HUES64 (cell line): ENCODE results near the gene ALPK1.
A peak's percentile ranks its signal among the peaks of the same experiment; 100 is the strongest.
"Not testable (repeated sequence)": the region's sequence is repeated elsewhere in the genome, so short reads cannot be mapped to it uniquely, and the experiment has no call there.

Source experiments
- H3K27ac ChIP-seq: 2 replicates; pipeline ENCODE4 v1.7.0; 2013; ENCODE audit warnings: low read depth, low read length, inconsistent platforms
- H3K27me3 ChIP-seq: 2 replicates; pipeline ENCODE4 v1.6.1; 2013; ENCODE audit warnings: mild to moderate bottlenecking, low read length; ENCODE audit not compliant: insufficient read depth
- H3K36me3 ChIP-seq: 2 replicates; pipeline ENCODE4 v1.6.1; 2013; ENCODE audit warnings: mild to moderate bottlenecking, low read length; ENCODE audit not compliant: insufficient read depth
- H3K4me1 ChIP-seq: 2 replicates; pipeline ENCODE4 v1.6.1; 2013; ENCODE audit warnings: mild to moderate bottlenecking, low read length, moderate library complexity; ENCODE audit not compliant: insufficient read depth
- H3K4me3 ChIP-seq: 2 replicates; pipeline ENCODE4 v1.5.1; 2013; ENCODE audit warnings: mild to moderate bottlenecking, low read length, moderate library complexity
- H3K9ac ChIP-seq: 2 replicates; pipeline ENCODE4 v1.6.1; 2013; ENCODE audit warnings: mild to moderate bottlenecking, low read depth, low read length
- H3K9me3 ChIP-seq: 2 replicates; pipeline ENCODE4 v1.6.1; 2013; ENCODE audit warnings: low read depth, low read length; ENCODE audit not compliant: insufficient read depth
- WGBS: fragments of 150-250, 120-280 bp; methylation state at CpG from one replicate; pipeline ENCODE4 v1.1.7; 2013; ENCODE audit warnings: missing lambda C conversion rate; 5-methylcytosine and 5-hydroxymethylcytosine counted together

The ALPK1 gene

GRCh38 chr4:112287258-112287989, 9.7 kb upstream of the ALPK1 start:
- Histone ChIP-seq H3K4me1 (no peaks in the 10 kb centered on the region; the same call in 1 of the 2 replicates), H3K9ac (no peak overlapping the region), H3K9me3 (no peaks in the 10 kb centered on the region), H3K27me3 (peaks cover 32% of the 10 kb centered on the region), H3K36me3 (no peaks in the 10 kb centered on the region), H3K27ac (no peak overlapping the region), H3K4me3 (no peak overlapping the region)
- 95% methylated on average over 7 of the region's 8 CpGs for WGBS

- Histone ChIP-seq H3K27me3 (peaks cover 32% of the 10 kb centered on the region), H3K4me1 (no peaks in the 10 kb centered on the region; the same call in 1 of the 2 replicates), H3K9ac (no peak overlapping the region), H3K9me3 (no peaks in the 10 kb centered on the region), H3K36me3 (no peaks in the 10 kb centered on the region), H3K4me3 (no peak overlapping the region), H3K27ac (no peak overlapping the region)
- WGBS, result 75% methylated on average over 3 of the region's 3 CpGs
These were observed 8.7 kb upstream of the ALPK1 start for GRCh38 chr4:112288455-112288854.

- Histone ChIP-seq H3K9ac (no peak overlapping the region), H3K4me1 (no peaks in the 10 kb centered on the region; the same call in 1 of the 2 replicates), H3K27me3 (peaks cover 20% of the 10 kb centered on the region), H3K4me3 (no peak overlapping the region), H3K27ac (no peak overlapping the region), H3K9me3 (no peaks in the 10 kb centered on the region), H3K36me3 (no peaks in the 10 kb centered on the region)
- 90% methylated on average over 10 of the region's 10 CpGs for WGBS
These were observed 7.5 kb upstream of the ALPK1 start for GRCh38 chr4:112289407-112290253.

GRCh38 chr4:112290341-112290740, 6.8 kb upstream of the ALPK1 start:
- no peaks in the 10 kb centered on the region for H3K36me3 ChIP-seq
- no peak overlapping the region for H3K9ac ChIP-seq
- 88% methylated on average over 3 of the region's 3 CpGs for WGBS
- H3K4me1 ChIP-seq, result no peaks in the 10 kb centered on the region
- H3K9me3 ChIP-seq, result no peaks in the 10 kb centered on the region
- H3K4me3 ChIP-seq, result no peak overlapping the region
- peaks cover 13% of the 10 kb centered on the region for H3K27me3 ChIP-seq
- H3K27ac ChIP-seq, result no peak overlapping the region

- peaks cover 4% of the 10 kb centered on the region; the same call in 1 of the 2 replicates for H3K4me1 ChIP-seq
These were observed 2.6 kb downstream of the ALPK1 start for GRCh38 chr4:112299721-112300120.

GRCh38 chr4:112302320-112303274, 5.4 kb downstream of the ALPK1 start:
- no peaks in the 10 kb centered on the region for H3K27me3 ChIP-seq
- H3K9ac ChIP-seq, result no peak overlapping the region
- peaks cover 4% of the 10 kb centered on the region; the same call in 1 of the 2 replicates for H3K4me1 ChIP-seq
- no peak overlapping the region for H3K27ac ChIP-seq
- no peaks in the 10 kb centered on the region for H3K9me3 ChIP-seq
- no peak overlapping the region for H3K4me3 ChIP-seq
- no peaks in the 10 kb centered on the region for H3K36me3 ChIP-seq
- 70% methylated on average over 5 of the region's 5 CpGs for whole genome bisulfite sequencing

More at GRCh38 chr4:112299721-112300120, 2.6 kb downstream of the ALPK1 start:
- Histone ChIP-seq H3K4me3 (no peak overlapping the region), H3K36me3 (no peaks in the 10 kb centered on the region), H3K27me3 (no peaks in the 10 kb centered on the region), H3K9me3 (no peaks in the 10 kb centered on the region), H3K9ac (no peak overlapping the region), H3K27ac (no peak overlapping the region)
- 100% methylated on average over 2 of the region's 4 CpGs for WGBS

GRCh38 chr4:112305477-112305876, 8.3 kb downstream of the ALPK1 start:
- not testable (repeated sequence) for H3K4me3 ChIP-seq, H3K27ac ChIP-seq, H3K9ac ChIP-seq, H3K36me3 ChIP-seq, H3K9me3 ChIP-seq, H3K27me3 ChIP-seq
- 93% methylated on average over 3 of the region's 3 CpGs for WGBS
- H3K4me1 ChIP-seq, result peaks cover 13% of the 10 kb centered on the region

- Histone ChIP-seq H3K9ac (peak overlapping the region; percentile 44; the same call in 1 of the 2 replicates), H3K4me1 (peaks cover 15% of the 10 kb centered on the region), H3K4me3 (peak overlapping the region; percentile 43)
- H3K27me3 ChIP-seq, H3K9me3 ChIP-seq, H3K36me3 ChIP-seq, H3K27ac ChIP-seq: not testable (repeated sequence)
- WGBS, result 28% methylated on average over 12 of the region's 12 CpGs
These were observed 12.2 kb downstream of the ALPK1 start for GRCh38 chr4:112309263-112309791.

GRCh38 chr4:112311516-112311915, 14.3 kb downstream of the ALPK1 start:
- Histone ChIP-seq H3K9ac (no peak overlapping the region), H3K4me3 (no peak overlapping the region)
- 91% methylated on average over 5 of the region's 5 CpGs for WGBS

GRCh38 chr4:112312610-112313239, 15.6 kb downstream of the ALPK1 start:
- Histone ChIP-seq H3K4me3 (no peak overlapping the region), H3K9ac (no peak overlapping the region), H3K9me3 (no peaks in the 10 kb centered on the region), H3K27ac (no peak overlapping the region), H3K27me3 (no peaks in the 10 kb centered on the region), H3K36me3 (no peaks in the 10 kb centered on the region), H3K4me1 (peaks cover 15% of the 10 kb centered on the region)
- 88% methylated on average over 5 of the region's 5 CpGs for WGBS

More at GRCh38 chr4:112311516-112311915, 14.3 kb downstream of the ALPK1 start:
- H3K27ac ChIP-seq, result no peak overlapping the region
- no peaks in the 10 kb centered on the region for H3K36me3 ChIP-seq
- no peaks in the 10 kb centered on the region for H3K9me3 ChIP-seq
- no peaks in the 10 kb centered on the region for H3K27me3 ChIP-seq
- H3K4me1 ChIP-seq, result peaks cover 15% of the 10 kb centered on the region
